ENCODE results near the gene ECHDC1. TPM values are rescaled to one million over a fixed set of nuclear protein-coding genes. Genes with fewer than 3 reads are reported as not detected.

Gene ECHDC1
- polyA plus RNA-seq, 1 donor from 2014 or later, result 95.7 TPM

DNA sequence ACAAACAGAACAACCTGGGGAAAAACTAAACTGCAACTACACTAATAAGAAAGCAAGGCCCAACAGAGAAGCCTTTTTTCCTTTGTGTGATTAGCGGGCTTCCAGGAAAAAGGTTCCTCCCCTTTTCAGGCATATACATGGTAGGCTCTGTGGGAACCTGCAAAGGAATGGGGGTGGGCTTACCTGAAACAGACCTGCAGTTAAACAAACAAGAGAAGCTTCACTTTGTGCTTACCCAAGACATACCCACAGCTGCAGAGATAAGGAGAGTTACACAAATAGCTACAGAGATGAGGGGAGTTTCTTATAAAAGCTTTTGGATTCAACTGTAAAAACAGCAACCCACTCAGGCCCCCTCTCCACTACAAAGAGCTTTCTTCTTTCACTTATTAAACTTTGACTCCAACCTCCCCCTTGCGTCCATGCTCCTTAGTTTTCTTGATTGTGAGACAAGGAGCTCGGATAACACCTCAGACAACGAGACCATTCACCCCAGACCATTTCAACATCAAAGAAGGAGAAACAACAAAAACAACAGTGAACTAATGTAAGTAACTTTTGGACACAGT lies 45.8 kb downstream of the ECHDC1 start:
- Histone ChIP-seq H3F3A (ENCODE audit: insufficient read depth, low read length, poor library complexity, severe bottlenecking) (no peaks in the 10 kb centered on the region), H3K9me2 (ENCODE audit: insufficient read depth, low read length) (no peaks in the 10 kb centered on the region), H4K20me1 (ENCODE audit: insufficient read depth) (no peaks in the 10 kb centered on the region), H3K4me3 (ENCODE audit: low read length) (no peak overlapping the region), H3K79me2 (replicated peaks; ENCODE audit: insufficient read depth, low read length) (no peaks in the 10 kb centered on the region), H3K36me3 (ENCODE audit: insufficient read depth, low read length) (no peaks in the 10 kb centered on the region), H3K4me2 (ENCODE audit: low read length) (no peak overlapping the region), H3K9me3 (ENCODE audit: low read length) (no peaks in the 10 kb centered on the region), H3K27me3 (ENCODE audit: insufficient read depth, low read depth, low read length) (no peaks in the 10 kb centered on the region), H3K9ac (ENCODE audit: low read length) (no peak overlapping the region), H2AFZ (ENCODE audit: low read depth, low read length) (no peak overlapping the region), H3K27ac (ENCODE audit: low read length) (no peak overlapping the region)
- TF ChIP-seq EZH2 (IDR thresholded peaks at IDR 0.05; ENCODE audit: borderline replicate concordance, insufficient read depth, low read length, poor library complexity, severe bottlenecking) (no peak), TAF1 (IDR thresholded peaks at IDR 0.05; ENCODE audit: low read depth) (no peak), POLR2AphosphoS5 (IDR thresholded peaks at IDR 0.05) (no peak), MXI1 (conservative IDR thresholded peaks at IDR 0.05; ENCODE audit: poor library complexity, severe bottlenecking) (no peak), RAD21 (conservative IDR thresholded peaks at IDR 0.05) (no peak), EP300 (conservative IDR thresholded peaks at IDR 0.05; ENCODE audit: poor library complexity, severe bottlenecking) (no peak)
- TF ChIP-seq, protein P1, sequence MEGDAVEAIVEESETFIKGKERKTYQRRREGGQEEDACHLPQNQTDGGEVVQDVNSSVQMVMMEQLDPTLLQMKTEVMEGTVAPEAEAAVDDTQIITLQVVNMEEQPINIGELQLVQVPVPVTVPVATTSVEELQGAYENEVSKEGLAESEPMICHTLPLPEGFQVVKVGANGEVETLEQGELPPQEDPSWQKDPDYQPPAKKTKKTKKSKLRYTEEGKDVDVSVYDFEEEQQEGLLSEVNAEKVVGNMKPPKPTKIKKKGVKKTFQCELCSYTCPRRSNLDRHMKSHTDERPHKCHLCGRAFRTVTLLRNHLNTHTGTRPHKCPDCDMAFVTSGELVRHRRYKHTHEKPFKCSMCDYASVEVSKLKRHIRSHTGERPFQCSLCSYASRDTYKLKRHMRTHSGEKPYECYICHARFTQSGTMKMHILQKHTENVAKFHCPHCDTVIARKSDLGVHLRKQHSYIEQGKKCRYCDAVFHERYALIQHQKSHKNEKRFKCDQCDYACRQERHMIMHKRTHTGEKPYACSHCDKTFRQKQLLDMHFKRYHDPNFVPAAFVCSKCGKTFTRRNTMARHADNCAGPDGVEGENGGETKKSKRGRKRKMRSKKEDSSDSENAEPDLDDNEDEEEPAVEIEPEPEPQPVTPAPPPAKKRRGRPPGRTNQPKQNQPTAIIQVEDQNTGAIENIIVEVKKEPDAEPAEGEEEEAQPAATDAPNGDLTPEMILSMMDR (IDR thresholded peaks at IDR 0.05; ENCODE audit: poor library complexity, severe bottlenecking), result no peak

DNA sequence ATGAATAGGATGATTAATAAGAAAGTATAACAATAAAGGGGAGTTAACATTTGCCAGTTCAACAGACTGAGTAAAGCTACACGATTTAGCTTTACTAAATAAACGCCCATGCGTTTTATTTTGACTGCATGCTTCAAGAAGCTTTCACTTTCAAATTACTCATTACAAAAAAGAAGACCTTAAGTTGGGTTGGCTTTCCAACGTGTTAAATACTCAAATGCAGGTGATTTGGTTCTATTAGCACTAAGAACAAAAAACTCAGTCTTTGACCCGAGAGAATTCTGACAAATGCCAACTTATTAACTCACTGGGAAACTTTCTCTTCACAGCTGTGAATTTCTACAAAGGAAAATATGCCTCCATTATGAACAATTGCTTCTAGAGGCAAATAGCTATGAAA lies 51.9 kb downstream of the ECHDC1 start:
- Histone ChIP-seq H3K27ac (ENCODE audit: low read length) (no peak overlapping the region), H3K4me2 (ENCODE audit: low read length) (no peak overlapping the region), H3K9ac (ENCODE audit: low read length) (no peak overlapping the region), H3K36me3 (ENCODE audit: insufficient read depth, low read length) (peaks cover 7% of the 10 kb centered on the region), H3F3A (ENCODE audit: insufficient read depth, low read length, poor library complexity, severe bottlenecking) (no peaks in the 10 kb centered on the region), H3K9me3 (ENCODE audit: low read length) (no peaks in the 10 kb centered on the region), H3K9me2 (ENCODE audit: insufficient read depth, low read length) (no peaks in the 10 kb centered on the region), H3K4me3 (ENCODE audit: low read length) (no peak overlapping the region), H4K20me1 (ENCODE audit: insufficient read depth) (no peaks in the 10 kb centered on the region), H2AFZ (ENCODE audit: low read depth, low read length) (no peak overlapping the region), H3K27me3 (ENCODE audit: insufficient read depth, low read depth, low read length) (no peaks in the 10 kb centered on the region), H3K79me2 (replicated peaks; ENCODE audit: insufficient read depth, low read length) (no peaks in the 10 kb centered on the region)
- TF ChIP-seq, protein P1 (IDR thresholded peaks at IDR 0.05; ENCODE audit: poor library complexity, severe bottlenecking), result no peak
- no peak for TF ChIP-seq EP300 (conservative IDR thresholded peaks at IDR 0.05; ENCODE audit: poor library complexity, severe bottlenecking)
- TF ChIP-seq TAF1 (IDR thresholded peaks at IDR 0.05; ENCODE audit: low read depth), result no peak
- TF ChIP-seq POLR2AphosphoS5 (IDR thresholded peaks at IDR 0.05), result no peak

DNA sequence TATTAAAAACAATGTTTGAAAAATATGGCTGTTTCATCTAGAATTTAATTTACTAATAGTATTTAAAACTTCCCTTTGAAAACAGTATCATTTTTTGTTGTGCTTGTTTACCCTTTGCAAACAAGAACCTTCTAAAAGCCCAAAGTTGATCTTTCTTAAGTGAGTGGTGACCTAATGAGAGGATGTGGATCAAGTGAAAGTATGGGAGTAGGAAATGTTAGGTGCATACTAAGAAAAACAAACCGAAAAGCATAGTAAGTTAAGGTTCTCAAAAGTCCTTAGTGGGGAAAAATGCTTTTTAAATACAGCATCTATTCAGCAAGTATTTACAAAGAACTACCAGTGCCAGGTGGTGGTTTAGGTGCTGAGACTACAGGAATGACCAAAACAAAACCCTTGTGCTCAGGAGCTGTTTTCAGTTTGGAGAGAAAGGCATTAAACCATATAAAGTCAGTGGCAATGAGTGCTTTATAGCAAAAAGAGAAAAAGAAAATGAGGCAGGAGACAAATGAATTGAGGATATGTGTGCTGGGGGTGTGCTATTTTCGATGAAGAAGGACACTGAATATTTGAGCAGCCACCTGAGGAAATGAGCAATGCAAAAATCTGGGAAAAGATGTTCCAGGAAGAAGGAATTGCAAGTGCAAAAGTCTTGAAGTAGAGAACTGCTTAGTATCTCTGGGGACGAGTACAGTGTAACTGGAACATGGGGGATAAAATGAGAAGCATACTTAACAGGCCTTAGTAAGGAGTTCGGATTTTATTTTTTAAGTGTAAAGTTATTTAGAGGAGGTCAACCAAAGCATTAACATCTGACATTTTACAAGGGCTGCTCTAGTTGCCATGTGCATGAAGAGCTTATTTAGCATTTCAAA lies 52.8 kb downstream of the ECHDC1 start:
- Histone ChIP-seq H2AFZ (ENCODE audit: low read depth, low read length) (no peak overlapping the region), H3K9me2 (ENCODE audit: insufficient read depth, low read length) (no peaks in the 10 kb centered on the region), H3K4me2 (ENCODE audit: low read length) (no peak overlapping the region), H3K27ac (ENCODE audit: low read length) (no peak overlapping the region), H3K4me3 (ENCODE audit: low read length) (no peak overlapping the region), H4K20me1 (ENCODE audit: insufficient read depth) (no peaks in the 10 kb centered on the region), H3K27me3 (ENCODE audit: insufficient read depth, low read depth, low read length) (no peaks in the 10 kb centered on the region), H3K9me3 (ENCODE audit: low read length) (no peaks in the 10 kb centered on the region), H3K79me2 (replicated peaks; ENCODE audit: insufficient read depth, low read length) (no peaks in the 10 kb centered on the region), H3F3A (ENCODE audit: insufficient read depth, low read length, poor library complexity, severe bottlenecking) (no peaks in the 10 kb centered on the region), H3K36me3 (ENCODE audit: insufficient read depth, low read length) (peaks cover 7% of the 10 kb centered on the region), H3K9ac (ENCODE audit: low read length) (no peak overlapping the region)
- TF ChIP-seq EZH2 (IDR thresholded peaks at IDR 0.05; ENCODE audit: borderline replicate concordance, insufficient read depth, low read length, poor library complexity, severe bottlenecking), result no peak

All from neural cell (in vitro differentiated cells).